Measurements from ENCODE around the gene MPLKIP. TPM values are rescaled to one million over a fixed set of nuclear protein-coding genes. Genes with fewer than 3 reads are reported as not detected.

Gene MPLKIP
- total RNA-seq, 1 donor from 2014 or later: 3.1 TPM

DNA sequence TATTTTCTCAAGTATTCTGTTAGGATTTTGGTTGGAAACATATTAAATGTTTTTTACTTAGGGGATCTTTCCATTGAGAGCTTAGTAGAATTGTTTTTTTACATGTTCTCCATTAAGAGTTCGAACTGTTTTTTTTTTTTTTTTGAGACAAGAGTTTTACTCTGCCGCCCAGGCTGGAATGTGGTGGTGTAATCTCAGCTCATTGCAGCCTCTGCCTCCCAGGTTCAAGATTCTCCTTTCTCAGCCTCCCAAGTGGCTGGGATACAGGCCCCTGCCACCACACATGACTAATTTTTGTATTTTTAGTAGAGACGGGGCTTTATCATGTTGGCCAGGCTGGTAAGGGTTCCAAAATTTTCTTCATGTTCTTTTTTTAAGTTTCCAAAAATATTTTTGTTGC is 33.2 kb downstream of the MPLKIP start:
- H3K27me3 ChIP-seq (ENCODE audit: control insufficient read depth in 3 of 3, insufficient read depth in 3 of 3, low read length in 3 of 3): no peaks in the 10 kb centered on the region
- H3K4me3 ChIP-seq (ENCODE audit: low read length in 3 of 3): no peak overlapping the region
- H3K4me1 ChIP-seq (ENCODE audit: control insufficient read depth in 3 of 3, insufficient read depth in 3 of 3, low read length in 3 of 3): peaks cover 0 to 5% (median 0%) of the 10 kb centered on the region in 3 donors
- H3K27ac ChIP-seq (ENCODE audit: low read depth, low read length): no peak overlapping the region
- H3K36me3 ChIP-seq (ENCODE audit: control insufficient read depth in 3 of 3, insufficient read depth in 3 of 3, low read length in 3 of 3): no peaks in the 10 kb centered on the region
- H3K9me3 ChIP-seq (ENCODE audit: control insufficient read depth in 3 of 3, low read length in 3 of 3): no peaks in the 10 kb centered on the region
- no peak overlapping the region for H3K9ac ChIP-seq (ENCODE audit: low read depth in 1 of 3, low read length in 3 of 3)

DNA sequence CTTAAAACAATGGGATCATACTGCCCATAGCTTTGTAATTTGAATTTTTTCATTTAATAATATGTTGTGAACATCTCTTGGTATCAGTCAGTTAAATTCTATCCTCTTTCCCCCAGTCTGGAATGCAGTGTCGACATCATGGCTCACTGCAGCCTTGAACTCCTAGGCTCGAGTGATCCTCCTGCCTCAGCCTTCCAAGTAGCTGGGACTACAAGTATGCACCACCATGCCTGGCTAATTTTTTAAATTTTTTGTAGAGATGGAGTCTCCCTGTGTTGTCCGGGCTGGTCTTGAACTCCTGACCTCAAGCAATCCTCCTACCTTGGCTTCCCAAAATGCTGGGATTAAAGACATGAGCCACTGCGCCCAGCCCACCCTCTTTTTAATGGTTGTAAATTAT is 34.6 kb downstream of the MPLKIP start:
- no peaks in the 10 kb centered on the region for H3K9me3 ChIP-seq (ENCODE audit: control insufficient read depth in 3 of 3, low read length in 3 of 3)
- no peak overlapping the region for H3K27ac ChIP-seq (ENCODE audit: low read depth, low read length)
- no peaks in the 10 kb centered on the region for H3K27me3 ChIP-seq (ENCODE audit: control insufficient read depth in 3 of 3, insufficient read depth in 3 of 3, low read length in 3 of 3)
- H3K4me3 ChIP-seq (ENCODE audit: low read length in 3 of 3): no peak overlapping the region
- H3K4me1 ChIP-seq (ENCODE audit: control insufficient read depth in 3 of 3, insufficient read depth in 3 of 3, low read length in 3 of 3): peaks cover 0 to 5% (median 0%) of the 10 kb centered on the region in 3 donors
- H3K9ac ChIP-seq (ENCODE audit: low read depth in 1 of 3, low read length in 3 of 3): no peak overlapping the region
- peaks cover under 1 to 4% (median under 1%) of the 10 kb centered on the region in 3 donors for H3K36me3 ChIP-seq (ENCODE audit: control insufficient read depth in 3 of 3, insufficient read depth in 3 of 3, low read length in 3 of 3)

DNA sequence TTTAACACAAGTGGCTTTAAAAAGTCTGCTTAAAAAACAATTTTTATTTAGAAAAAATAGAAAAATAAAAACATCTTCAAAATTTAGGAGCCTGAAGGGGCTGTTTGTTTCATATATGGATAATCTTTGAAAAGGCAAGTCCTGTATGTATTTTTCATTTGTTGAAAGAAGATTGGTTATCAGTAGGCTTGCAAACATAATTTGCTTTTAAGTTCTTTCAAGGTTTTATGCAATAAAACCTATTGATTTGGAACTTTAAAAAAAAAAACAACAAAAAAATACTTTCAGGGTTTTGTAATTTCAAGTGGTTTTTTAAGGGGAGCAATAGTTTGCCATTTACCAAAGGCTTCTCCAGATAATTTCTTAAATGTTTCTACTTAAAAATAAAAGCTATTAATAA is 35.6 kb downstream of the MPLKIP start:
- no peaks in the 10 kb centered on the region for H3K9me3 ChIP-seq (ENCODE audit: control insufficient read depth in 3 of 3, low read length in 3 of 3)
- no peaks in the 10 kb centered on the region for H3K27me3 ChIP-seq (ENCODE audit: control insufficient read depth in 3 of 3, insufficient read depth in 3 of 3, low read length in 3 of 3)
- peaks cover 10 to 13% (median 11%) of the 10 kb centered on the region in 3 donors for H3K36me3 ChIP-seq (ENCODE audit: control insufficient read depth in 3 of 3, insufficient read depth in 3 of 3, low read length in 3 of 3)
- peaks cover 0 to 5% (median 0%) of the 10 kb centered on the region in 3 donors for H3K4me1 ChIP-seq (ENCODE audit: control insufficient read depth in 3 of 3, insufficient read depth in 3 of 3, low read length in 3 of 3)
- no peak overlapping the region for H3K9ac ChIP-seq (ENCODE audit: low read depth in 1 of 3, low read length in 3 of 3)
- no peak overlapping the region for H3K27ac ChIP-seq (ENCODE audit: low read depth, low read length)
- no peak overlapping the region for H3K4me3 ChIP-seq (ENCODE audit: low read length in 3 of 3)

DNA sequence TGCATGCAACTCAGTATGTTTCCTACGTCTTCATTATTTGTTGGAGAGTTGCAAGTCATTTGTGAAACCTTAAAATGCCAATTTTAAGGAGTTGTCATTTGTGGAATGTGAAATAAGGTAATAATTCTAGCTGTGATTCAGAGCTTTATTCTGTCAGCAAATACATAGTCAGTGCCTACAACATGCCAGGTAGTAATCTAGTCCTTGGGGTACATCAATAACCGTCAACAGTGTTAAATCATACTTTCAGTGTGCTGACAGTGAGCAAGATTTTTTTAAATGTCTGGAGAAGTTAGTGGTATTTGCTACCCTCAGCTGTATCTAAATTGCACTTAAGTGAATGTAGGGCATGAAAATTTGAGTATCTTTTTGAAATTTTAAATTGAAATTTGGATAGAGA is 36.7 kb downstream of the MPLKIP start:
- Histone ChIP-seq H3K27ac (ENCODE audit: low read depth, low read length) (no peak overlapping the region), H3K4me3 (ENCODE audit: low read length in 3 of 3) (no peak overlapping the region), H3K4me1 (ENCODE audit: control insufficient read depth in 3 of 3, insufficient read depth in 3 of 3, low read length in 3 of 3) (peaks cover 0 to 5% (median 0%) of the 10 kb centered on the region in 3 donors), H3K9me3 (ENCODE audit: control insufficient read depth in 3 of 3, low read length in 3 of 3) (no peaks in the 10 kb centered on the region), H3K36me3 (ENCODE audit: control insufficient read depth in 3 of 3, insufficient read depth in 3 of 3, low read length in 3 of 3) (peaks cover 14 to 17% (median 17%) of the 10 kb centered on the region in 3 donors), H3K9ac (ENCODE audit: low read depth in 1 of 3, low read length in 3 of 3) (no peak overlapping the region), H3K27me3 (ENCODE audit: control insufficient read depth in 3 of 3, insufficient read depth in 3 of 3, low read length in 3 of 3) (no peaks in the 10 kb centered on the region)

DNA sequence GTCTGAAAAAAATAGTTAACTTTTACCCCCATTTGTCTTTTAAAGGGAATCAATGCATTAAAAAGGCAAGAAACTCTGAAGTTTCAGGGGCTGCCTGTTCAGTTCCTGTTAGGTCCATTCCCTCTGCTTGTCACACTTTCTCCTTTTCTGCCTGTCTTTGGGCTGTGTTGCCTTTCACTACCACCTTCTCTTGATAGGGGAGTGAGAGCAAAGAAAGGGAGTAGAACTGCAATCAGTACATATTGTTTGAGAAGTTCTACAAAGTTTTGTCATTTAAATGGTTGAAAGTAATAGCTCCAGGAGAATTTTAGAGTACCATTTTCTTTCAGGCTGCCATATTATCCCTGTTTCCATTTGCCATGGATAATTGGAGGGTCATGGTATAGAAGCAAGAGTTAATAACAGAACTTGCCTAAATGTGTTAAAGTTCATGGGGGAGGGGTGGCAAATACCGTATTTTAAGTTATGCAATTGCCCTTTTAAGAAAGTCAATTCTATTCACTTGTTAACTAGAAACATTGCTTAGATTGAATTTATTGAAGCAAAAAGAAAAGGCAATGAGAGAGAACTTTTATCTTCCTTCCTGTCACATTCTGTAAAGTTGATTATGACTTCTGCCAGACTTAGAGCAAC is 38.6 kb downstream of the MPLKIP start:
- H3K4me3 ChIP-seq (ENCODE audit: low read length in 3 of 3): no peak overlapping the region
- H3K27ac ChIP-seq (ENCODE audit: low read depth, low read length): no peak overlapping the region
- H3K27me3 ChIP-seq (ENCODE audit: control insufficient read depth in 3 of 3, insufficient read depth in 3 of 3, low read length in 3 of 3): no peaks in the 10 kb centered on the region
- H3K4me1 ChIP-seq (ENCODE audit: control insufficient read depth in 3 of 3, insufficient read depth in 3 of 3, low read length in 3 of 3): peaks cover 0 to 5% (median 5%) of the 10 kb centered on the region in 3 donors
- no peak overlapping the region for H3K9ac ChIP-seq (ENCODE audit: low read depth in 1 of 3, low read length in 3 of 3)
- no peaks in the 10 kb centered on the region for H3K9me3 ChIP-seq (ENCODE audit: control insufficient read depth in 3 of 3, low read length in 3 of 3)
- peaks cover 14 to 17% (median 17%) of the 10 kb centered on the region in 3 donors for H3K36me3 ChIP-seq (ENCODE audit: control insufficient read depth in 3 of 3, insufficient read depth in 3 of 3, low read length in 3 of 3)

DNA sequence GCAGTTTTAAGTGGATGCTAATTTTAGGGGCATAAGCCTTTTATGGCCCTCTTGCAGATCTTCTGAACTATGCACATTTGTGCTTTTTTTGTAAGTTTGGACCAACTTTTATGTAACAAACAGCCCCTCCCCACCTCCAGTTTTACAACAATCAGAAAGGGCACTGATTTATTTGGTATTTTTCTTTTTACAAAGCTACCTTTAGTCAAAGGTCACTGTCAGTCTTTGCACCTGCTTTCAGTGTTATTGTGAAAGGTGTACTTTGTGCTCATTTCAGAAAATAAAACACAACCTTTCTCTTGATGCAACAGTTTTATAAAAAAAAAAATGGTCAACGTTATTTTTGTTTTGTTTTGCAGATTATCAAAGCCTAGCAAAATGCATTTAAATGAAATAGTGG is 39.2 kb downstream of the MPLKIP start:
- H3K9me3 ChIP-seq (ENCODE audit: control insufficient read depth in 3 of 3, low read length in 3 of 3): no peaks in the 10 kb centered on the region
- H3K9ac ChIP-seq (ENCODE audit: low read depth in 1 of 3, low read length in 3 of 3): no peak overlapping the region
- no peaks in the 10 kb centered on the region for H3K27me3 ChIP-seq (ENCODE audit: control insufficient read depth in 3 of 3, insufficient read depth in 3 of 3, low read length in 3 of 3)
- H3K36me3 ChIP-seq (ENCODE audit: control insufficient read depth in 3 of 3, insufficient read depth in 3 of 3, low read length in 3 of 3): peaks cover 14 to 17% (median 17%) of the 10 kb centered on the region in 3 donors
- H3K4me1 ChIP-seq (ENCODE audit: control insufficient read depth in 3 of 3, insufficient read depth in 3 of 3, low read length in 3 of 3): peaks cover 0 to 5% (median 5%) of the 10 kb centered on the region in 3 donors
- no peak overlapping the region for H3K27ac ChIP-seq (ENCODE audit: low read depth, low read length)
- no peak overlapping the region for H3K4me3 ChIP-seq (ENCODE audit: low read length in 3 of 3)

DNA sequence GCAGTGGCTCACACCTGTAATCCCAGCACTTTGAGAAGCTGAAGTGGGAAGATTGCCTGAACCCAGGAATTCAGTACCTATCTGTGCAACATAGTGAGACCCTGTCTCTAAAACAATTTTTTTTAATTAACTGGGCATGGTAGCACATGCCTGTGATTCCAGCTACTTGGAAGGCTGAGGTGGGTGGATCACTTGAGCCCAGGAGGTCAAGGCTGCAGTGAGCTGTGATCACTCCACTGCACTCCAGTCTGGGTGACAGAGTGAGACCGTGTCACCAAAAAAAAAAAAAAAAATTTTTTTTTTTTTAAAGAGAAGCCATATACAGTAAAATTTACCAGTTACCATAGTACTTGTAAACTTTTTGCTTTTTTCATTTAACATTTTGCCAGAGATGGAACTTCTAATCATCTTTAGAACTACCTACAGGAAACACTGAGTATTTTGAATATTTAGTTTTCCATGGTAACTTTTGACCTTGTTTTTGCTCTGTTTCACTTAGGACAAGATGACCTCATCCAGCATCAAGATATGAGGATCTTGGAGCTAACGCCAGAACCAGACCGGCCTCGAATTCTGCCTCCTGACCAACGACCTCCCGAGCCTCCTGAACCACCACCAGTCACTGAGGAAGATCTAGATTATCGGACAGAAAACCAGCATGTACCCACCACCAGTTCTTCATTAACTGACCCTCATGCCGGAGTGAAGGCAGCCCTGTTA is 40.6 kb downstream of the MPLKIP start:
- Histone ChIP-seq H3K4me3 (ENCODE audit: low read length in 3 of 3) (no peak overlapping the region), H3K9ac (ENCODE audit: low read depth in 1 of 3, low read length in 3 of 3) (no peak overlapping the region), H3K27ac (ENCODE audit: low read depth, low read length) (no peak overlapping the region), H3K27me3 (ENCODE audit: control insufficient read depth in 3 of 3, insufficient read depth in 3 of 3, low read length in 3 of 3) (no peaks in the 10 kb centered on the region), H3K9me3 (ENCODE audit: control insufficient read depth in 3 of 3, low read length in 3 of 3) (no peaks in the 10 kb centered on the region), H3K36me3 (ENCODE audit: control insufficient read depth in 3 of 3, insufficient read depth in 3 of 3, low read length in 3 of 3) (peaks cover 14 to 20% (median 19%) of the 10 kb centered on the region in 3 donors), H3K4me1 (ENCODE audit: control insufficient read depth in 3 of 3, insufficient read depth in 3 of 3, low read length in 3 of 3) (peaks cover 0 to 5% (median 5%) of the 10 kb centered on the region in 3 donors)

DNA sequence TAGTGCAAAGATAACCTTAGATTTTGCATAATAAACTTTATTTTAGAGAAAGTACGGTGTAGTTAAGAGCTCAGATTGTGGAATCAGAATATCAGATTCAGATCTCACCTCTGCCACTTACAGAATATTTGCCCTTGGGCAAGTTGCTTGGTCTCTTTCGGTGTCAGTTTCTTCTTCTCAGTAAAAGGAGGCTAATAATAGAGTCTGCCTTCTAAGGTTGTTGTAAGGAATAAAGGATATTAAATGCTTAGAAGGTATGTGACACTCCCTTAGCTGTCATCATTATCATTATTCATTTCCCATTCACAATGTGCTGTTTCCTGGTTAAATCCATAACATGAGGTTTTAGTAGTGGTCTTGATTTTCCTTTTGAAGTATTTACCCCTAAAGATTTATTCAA is 42.2 kb downstream of the MPLKIP start:
- no peaks in the 10 kb centered on the region for H3K27me3 ChIP-seq (ENCODE audit: control insufficient read depth in 3 of 3, insufficient read depth in 3 of 3, low read length in 3 of 3)
- peak overlapping the region in 1 of 3 donors; percentile 53 for H3K9ac ChIP-seq (ENCODE audit: low read depth in 1 of 3, low read length in 3 of 3)
- H3K4me3 ChIP-seq (ENCODE audit: low read length in 3 of 3): no peak overlapping the region
- no peak overlapping the region for H3K27ac ChIP-seq (ENCODE audit: low read depth, low read length)
- peaks cover 0 to 5% (median 0%) of the 10 kb centered on the region in 3 donors for H3K4me1 ChIP-seq (ENCODE audit: control insufficient read depth in 3 of 3, insufficient read depth in 3 of 3, low read length in 3 of 3)
- peaks cover 14 to 29% (median 28%) of the 10 kb centered on the region in 3 donors for H3K36me3 ChIP-seq (ENCODE audit: control insufficient read depth in 3 of 3, insufficient read depth in 3 of 3, low read length in 3 of 3)
- no peaks in the 10 kb centered on the region for H3K9me3 ChIP-seq (ENCODE audit: control insufficient read depth in 3 of 3, low read length in 3 of 3)

DNA sequence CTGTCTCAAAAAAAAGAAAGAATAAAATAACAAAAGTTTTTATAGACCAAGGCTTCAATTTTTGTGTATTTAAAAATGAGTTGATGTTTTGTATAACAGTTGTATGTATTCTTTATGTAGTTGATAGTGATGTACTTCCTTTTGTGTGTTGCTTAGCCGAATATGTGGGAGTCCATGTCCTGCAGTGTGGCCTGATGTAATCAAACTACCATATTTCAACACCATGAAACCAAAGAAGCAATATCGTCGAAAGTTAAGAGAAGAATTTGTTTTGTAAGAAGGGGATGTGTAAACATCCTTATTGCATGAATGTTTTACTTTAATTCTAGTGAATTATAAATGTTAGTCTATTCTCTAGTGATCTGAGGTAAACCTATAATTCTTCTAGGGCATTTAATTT is 56.6 kb downstream of the MPLKIP start:
- no peaks in the 10 kb centered on the region for H3K4me1 ChIP-seq (ENCODE audit: control insufficient read depth in 3 of 3, insufficient read depth in 3 of 3, low read length in 3 of 3)
- no peaks in the 10 kb centered on the region for H3K27me3 ChIP-seq (ENCODE audit: control insufficient read depth in 3 of 3, insufficient read depth in 3 of 3, low read length in 3 of 3)
- no peak overlapping the region for H3K4me3 ChIP-seq (ENCODE audit: low read length in 3 of 3)
- H3K9me3 ChIP-seq (ENCODE audit: control insufficient read depth in 3 of 3, low read length in 3 of 3): no peaks in the 10 kb centered on the region
- no peak overlapping the region for H3K9ac ChIP-seq (ENCODE audit: low read depth in 1 of 3, low read length in 3 of 3)
- H3K27ac ChIP-seq (ENCODE audit: low read depth, low read length): no peak overlapping the region
- peaks cover 0 to 2% (median 0%) of the 10 kb centered on the region in 3 donors for H3K36me3 ChIP-seq (ENCODE audit: control insufficient read depth in 3 of 3, insufficient read depth in 3 of 3, low read length in 3 of 3)
